HL-60/S4 treated with retinoic acid at 250 ng/mL for 4 days and 3 days (cell line): ENCODE measurements around the gene RGS17.
"Not testable (repeated sequence)": the region's sequence is repeated elsewhere in the genome, so short reads cannot be mapped to it uniquely, and the experiment has no call there.

Experiments used
- in situ Hi-C: fragments of 300-500 bp; cut with MboI; formaldehyde crosslinking; loops from 2 replicates; pipeline ENCODE4 v1.7.0; 2022; ENCODE audit warnings: low sequenced_read_pairs

RGS17 gene, protein sequence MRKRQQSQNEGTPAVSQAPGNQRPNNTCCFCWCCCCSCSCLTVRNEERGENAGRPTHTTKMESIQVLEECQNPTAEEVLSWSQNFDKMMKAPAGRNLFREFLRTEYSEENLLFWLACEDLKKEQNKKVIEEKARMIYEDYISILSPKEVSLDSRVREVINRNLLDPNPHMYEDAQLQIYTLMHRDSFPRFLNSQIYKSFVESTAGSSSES

DNA sequence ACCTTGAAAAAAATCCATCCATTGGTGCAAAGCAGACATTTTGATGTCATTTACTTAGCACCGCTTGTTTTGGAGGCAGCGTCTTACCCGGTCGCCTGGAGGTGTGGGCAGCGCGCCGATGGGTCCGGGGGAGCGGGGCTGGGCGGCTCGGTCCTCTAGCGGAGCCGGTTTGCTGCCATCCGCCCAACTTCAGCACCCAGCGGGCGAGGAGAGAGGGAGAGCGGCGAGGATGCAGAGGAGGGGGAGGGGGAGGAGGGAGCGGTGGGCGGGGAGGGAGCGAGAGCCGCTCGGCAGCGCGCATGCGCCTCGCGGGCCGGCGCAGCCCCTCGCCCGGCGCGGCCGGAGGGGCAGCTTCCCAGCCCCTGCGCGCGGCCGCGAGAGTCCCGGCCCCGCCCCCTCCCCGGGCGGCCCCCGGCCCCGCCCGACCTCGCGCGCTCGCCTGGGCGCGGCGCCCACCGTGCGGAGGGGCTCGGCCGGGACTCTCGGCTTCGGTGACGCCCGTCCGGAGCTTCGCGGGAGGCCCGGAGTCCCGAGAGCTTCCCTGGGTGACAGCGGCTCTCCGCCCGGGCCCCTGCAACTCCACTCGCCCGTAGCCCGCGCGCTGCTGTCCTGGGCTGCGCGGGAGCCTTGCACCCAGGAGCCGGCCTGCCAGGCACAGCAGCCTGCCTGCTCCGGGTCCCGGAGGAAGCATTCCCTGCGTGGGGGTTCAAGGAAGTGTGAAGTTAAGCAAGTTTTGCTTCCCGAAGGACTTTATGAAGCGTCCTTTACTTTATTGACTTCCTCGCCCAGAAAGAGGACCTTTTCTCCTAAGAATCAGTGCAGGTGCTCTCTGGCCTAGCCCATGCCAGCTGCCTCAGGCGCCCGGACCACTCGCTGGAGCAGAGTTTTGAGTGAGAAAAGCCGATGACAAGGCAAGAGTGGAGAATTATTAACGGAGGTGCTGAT is at the start of gene RGS17:
RGS17 (minus strand) TSS at position 246 of the 945 bp plus-strand sequence. CDS start 87,264 bp downstream, outside the sequence.
- in situ Hi-C loops: no loop called here

DNA sequence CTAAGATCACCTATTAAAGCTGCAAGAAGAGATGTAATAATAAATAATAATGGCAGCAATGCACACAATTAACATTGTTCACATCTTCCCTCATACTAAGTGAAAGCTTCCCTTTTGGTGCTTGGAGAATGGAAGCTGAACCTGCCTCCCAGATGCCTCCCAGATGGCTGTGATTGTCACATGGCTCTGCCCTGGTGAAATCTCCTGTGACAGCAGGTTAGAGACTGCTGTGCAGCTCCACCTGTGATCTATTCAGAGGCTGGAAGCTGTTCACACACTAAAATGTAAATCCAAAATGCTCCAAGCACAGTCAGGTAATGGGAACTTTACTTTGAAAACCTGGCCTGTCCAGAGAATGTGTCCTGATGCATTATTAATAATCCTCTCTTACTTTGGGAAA is 41.7 kb upstream of the RGS17 start:
- in situ Hi-C loops: no loop called here

GRCh38 chr6:153170511-153170910 is 39.4 kb upstream of the RGS17 start:
- in situ Hi-C loops: no loop called here

- in situ Hi-C loops: no loop called here
Observed at GRCh38 chr6:153167907-153168306, 36.8 kb upstream of the RGS17 start.

GRCh38 chr6:153167061-153167891 is 36.2 kb upstream of the RGS17 start:
- in situ Hi-C loops: no loop called here

- in situ Hi-C loops: no loop called here
Observed at GRCh38 chr6:153162646-153163045, 31.6 kb upstream of the RGS17 start.

- in situ Hi-C loops: no loop called here
Observed at GRCh38 chr6:153162172-153162571, 31.1 kb upstream of the RGS17 start.

- in situ Hi-C loops: no loop called here
Observed at GRCh38 chr6:153160221-153160620, 29.1 kb upstream of the RGS17 start.

DNA sequence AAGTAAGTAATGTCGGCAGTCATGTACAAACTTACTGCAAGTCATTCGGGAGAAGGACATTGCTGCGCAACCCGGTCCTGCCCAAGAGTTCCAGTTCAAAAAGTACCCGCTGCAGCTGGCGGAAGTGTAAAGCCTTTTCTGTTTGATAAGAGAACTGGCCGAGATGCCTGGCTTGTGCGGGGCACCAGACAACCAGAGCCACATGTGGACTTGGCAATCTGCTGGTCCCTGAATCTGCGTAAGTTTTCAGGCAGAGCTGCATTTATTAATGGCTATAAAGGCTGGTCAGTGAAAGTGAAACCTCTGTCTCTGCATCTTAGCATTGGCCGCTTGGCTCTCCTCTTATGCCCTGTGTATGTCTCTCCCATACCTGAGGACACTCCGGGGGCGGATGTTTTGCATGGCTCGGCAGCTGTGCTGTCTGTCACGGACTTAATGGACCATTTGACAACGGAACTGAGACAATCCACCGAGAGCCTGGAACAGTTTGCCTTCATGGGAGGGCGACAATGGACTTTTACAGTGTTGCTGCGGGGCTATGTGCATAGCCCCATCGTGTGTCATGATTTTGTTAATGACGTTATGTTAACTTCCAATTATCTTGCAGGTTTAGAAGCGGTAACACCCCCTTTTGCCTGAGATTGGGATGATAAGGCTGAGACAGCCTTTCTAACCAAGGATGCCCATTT is 19.8 kb upstream of the RGS17 start:
- in situ Hi-C loops: no loop called here

DNA sequence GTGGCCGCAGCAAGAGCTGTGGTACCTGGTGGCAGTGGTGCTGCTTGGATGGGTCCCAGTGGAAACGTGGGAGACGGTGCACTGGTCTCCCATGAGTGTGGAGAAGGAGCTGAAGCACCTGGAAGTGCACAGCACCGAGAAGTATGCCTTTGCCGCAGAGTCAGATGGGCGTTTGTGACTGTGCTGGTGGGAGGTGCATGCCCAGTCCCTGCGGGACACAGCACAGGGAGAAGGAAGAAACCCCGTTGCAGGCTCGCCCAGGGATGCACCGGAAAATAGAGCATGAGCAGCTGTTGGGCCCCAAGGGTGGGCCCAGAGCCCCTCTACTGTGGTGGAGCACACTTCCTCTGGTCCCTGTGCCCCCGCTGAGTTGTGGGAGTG is 19.3 kb upstream of the RGS17 start:
- in situ Hi-C loops: no loop called here

- in situ Hi-C loops: no loop called here
Observed at GRCh38 chr6:153149891-153150290, 18.8 kb upstream of the RGS17 start.

- in situ Hi-C loops: no loop called here
Observed at GRCh38 chr6:153146413-153146812, 15.3 kb upstream of the RGS17 start.

- in situ Hi-C loops: no loop called here
Observed at GRCh38 chr6:153145591-153145990, 14.5 kb upstream of the RGS17 start.

GRCh38 chr6:153143200-153143599 is 12.1 kb upstream of the RGS17 start:
- in situ Hi-C loops: no loop called here

DNA sequence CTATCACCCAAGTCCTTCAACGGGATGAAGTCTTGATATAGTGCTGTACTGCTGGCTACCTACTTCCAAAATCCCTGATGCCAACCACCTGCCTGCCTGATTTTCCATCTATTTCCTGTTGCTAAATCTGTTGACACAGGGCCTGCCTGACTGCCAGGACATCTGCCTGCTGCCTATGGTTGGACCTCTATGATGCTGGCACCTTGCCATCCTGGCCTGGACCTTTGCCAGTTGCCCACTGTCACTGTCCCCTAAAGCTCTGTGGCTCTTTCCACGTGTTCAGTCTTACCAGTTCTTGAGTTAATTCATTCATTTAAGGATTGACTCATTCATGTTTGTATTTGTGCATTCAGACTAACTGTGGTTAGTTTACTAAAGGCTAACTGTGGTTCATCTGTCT is 9.2 kb upstream of the RGS17 start:
- in situ Hi-C loops: no loop called here

DNA sequence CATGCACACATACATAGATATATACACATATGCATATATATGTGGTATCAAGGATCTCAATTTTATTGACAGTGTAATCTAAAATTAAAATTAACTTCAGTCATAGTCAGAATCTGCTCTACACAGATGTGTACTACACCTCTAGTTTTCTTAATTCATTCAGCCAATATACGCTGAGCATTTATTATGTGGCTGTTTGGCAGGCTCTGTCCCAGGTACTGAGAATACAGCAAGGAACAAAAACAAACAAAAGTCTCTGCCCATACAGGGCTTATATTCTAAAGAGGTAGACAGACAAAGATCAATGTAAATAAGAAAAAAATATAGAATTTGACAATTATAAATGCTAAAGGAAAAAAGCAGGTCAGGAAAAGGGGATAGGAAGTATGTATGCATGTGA is 7.8 kb upstream of the RGS17 start:
- in situ Hi-C loops: no loop called here

- in situ Hi-C loops: no loop called here
Observed at GRCh38 chr6:153135681-153136080, 4.6 kb upstream of the RGS17 start.

- in situ Hi-C loops: not testable (repeated sequence)
Observed at GRCh38 chr6:153133667-153134066, 2.6 kb upstream of the RGS17 start.

- in situ Hi-C loops: no loop called here
Observed at GRCh38 chr6:153130515-153131036, 506 bp downstream of the RGS17 start.

GRCh38 chr6:153129873-153130514 is 1.1 kb downstream of the RGS17 start:
- in situ Hi-C loops: no loop called here
